GM19043 (cell line): ENCODE measurements around the gene RBM47.
"Not testable (repeated sequence)": the region's sequence is repeated elsewhere in the genome, so short reads cannot be mapped to it uniquely, and the experiment has no call there.

Experiments used
- ATAC-seq: cut with Tn5 transposase; IDR thresholded peaks from one replicate; pipeline ENCODE4 v1.9.1; 2021; ENCODE audit warnings: low read depth; ENCODE audit not compliant: unreplicated experiment

Gene RBM47

DNA sequence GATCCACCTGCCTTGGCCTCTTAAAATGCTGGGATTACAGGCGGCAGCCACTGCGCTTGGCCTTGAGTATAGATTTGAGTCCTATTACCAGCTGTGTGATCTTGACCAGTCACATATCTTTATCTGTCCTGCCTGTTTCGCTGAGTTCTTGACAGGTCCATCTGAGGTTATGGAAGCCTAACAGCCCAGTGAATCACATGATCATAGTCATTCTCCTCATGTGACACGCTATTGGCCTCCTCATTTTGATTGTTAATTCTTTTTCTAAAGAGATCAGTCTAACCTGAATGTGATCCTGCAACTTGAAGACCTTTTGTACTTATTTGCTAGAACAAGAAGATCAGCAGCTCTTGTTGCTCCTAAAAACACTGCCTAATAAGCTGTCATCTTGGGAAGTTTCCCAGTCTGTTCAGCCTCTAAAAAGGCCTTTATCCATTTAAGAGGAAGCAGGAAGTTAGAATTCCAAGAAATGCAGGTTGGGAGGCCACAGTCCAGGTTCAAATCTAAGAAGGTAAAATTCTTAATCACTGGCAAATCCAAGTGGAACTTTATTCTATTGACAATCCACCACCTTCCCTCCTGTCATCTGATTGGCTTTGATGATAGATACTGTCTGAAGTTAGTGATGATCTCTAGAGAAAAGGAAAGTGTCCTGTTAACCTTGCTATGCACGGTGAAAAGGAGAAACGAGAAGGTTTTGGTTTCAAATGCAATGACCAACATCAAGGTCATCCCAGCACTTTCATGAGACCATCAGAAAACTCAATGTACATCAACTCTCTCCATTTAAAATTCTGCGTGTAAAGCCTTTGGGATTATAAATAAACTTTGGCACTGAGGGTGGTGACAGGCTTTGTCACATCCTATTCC is 207.6 kb downstream of the RBM47 start:
- ATAC-seq: no peak

DNA sequence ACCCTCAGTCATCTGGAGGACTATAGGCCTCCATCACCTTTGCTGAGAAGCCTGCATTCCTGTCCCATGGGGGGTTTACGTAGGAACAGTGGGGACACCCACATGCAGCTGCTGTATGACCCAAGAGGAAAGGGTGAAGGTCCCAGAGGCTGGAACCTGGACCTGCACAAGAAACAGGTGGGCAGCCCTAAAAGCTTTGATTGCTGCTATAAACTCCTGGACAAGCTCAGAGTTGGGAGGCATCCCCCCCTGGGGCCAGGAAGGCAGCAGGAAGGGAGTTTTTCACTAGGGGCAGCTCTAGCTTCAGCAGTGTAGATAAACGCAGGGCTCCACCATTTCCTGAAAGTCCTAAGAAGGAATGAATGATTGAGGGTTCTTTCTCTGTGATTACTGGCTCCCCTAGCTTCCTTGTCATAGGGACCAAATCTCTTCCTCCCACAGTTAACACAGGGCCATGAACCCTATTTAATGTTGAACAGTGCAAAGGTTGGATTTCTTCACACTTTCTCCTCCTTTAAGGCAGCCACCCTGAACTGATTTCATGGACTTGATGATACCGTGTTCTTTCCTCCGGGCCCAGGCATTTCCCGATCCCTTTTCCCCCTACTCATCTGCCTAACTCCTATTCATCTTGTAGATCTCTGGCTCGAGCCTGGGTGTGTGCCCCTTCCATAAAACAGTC is 210.3 kb downstream of the RBM47 start:
- no peak for ATAC-seq

DNA sequence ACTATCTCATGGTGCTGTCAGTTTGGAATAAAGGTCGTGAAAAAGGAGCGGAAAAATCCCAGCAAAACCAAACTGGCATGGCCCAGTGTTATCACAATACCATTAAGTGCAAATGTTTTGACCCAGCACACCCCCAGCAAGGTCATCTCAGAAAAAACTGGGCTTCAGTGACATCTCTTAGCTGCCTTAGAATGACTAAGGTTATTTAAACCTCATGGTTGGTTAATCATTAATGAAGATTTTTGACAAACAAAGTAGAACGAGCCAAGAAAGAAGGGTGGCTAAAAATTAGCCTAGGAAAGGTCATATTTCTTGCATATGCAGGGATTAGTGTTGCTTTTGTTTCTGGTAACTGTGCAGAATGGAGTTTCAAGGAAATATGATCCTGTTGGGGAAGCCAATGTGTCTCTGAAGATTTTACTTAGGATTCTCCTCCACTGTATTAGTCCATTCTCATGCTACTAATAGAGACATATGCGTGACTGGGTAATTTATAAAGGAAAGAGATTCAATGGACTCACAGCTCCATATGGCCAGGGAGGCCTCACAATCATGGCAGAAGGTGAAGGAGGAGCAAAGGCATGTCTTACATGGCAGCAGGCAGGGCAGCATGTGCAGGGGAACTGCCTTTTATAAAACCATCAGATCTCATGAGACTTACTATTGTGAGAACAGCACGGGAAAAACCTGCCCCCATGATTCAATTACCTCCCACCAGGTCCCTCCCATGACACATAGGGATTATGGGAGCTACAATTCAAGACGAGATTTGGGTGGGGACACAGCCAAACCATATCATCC is 211.0 kb downstream of the RBM47 start:
- no peak for ATAC-seq

DNA sequence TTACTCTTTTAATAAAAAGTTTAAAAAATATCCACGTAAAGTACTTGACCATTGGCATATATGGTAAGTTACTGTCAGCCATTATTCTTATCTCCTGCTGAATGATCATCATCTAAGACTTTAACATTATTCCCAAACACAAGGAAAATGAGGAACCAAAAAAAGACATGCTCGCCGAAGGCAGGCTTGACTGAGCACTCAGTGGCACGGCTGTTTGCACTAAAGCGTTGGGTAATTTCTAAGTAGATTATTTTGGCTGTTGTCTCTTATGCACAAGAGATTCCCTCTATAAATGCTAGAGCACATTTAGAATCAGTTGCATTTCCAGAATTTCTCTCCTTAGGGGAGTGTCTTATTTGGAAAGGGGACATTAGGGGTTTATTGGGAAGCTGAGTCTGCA is 211.7 kb downstream of the RBM47 start:
- ATAC-seq: no peak

DNA sequence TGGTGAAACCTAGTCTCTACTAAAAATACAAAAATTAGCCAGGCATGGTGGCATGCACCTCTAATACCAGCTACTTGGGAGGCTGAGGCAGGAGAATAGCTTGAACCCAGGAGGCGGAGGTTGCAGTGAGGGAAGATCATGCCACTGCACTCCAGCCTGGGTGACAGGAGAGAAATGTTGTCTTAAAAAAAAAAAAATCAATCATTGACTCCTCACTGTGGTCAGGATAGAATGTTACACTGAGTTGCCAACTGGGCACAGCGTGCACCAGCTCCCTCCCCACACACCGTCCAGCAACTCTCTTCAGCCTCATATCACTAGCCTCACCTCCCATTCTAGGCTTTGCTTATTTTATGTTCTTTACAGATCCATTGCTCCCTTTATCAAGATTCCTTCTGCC is 215.0 kb downstream of the RBM47 start:
- no peak for ATAC-seq

DNA sequence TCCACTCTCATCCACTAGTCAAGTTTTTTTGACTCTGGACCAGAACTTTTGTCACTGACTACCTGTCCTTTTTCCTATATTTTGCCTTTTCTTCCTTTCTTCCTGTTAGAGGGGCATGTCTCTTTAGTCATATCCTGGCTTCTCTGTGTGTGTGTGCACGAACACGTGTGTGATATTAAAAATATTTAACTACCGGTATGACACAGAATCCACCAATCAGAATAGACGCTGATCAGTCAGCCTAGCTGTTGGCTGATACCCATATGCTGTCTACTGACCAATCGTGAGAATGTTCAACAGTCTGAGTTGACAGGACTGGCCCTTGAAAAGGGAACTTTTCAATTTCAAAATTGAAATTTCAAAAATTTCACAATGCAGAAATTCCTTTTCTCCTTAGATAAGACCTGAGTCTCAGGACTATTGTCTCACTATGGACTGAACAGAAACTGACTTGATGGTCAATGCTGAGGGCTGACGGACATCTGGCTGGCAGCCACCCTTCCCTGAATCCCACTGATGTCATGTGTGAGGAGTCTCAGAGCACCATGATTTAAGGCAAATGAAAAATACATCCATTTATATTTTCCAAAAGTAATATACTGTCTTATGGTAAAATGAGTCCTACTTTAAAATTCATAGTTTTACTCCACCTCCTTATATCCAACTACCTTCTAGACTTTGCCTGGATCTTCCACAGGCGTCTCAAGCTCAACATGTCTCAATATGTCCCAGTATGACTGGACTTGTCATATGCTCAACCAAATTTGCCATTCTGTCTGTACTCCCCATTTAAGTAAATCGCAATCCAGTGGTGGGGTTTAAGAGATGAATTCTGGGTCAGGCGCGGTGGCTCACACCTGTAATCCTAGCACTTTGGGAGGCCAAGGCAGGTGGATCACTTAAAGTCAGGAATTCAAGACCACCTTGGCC is 216.5 kb downstream of the RBM47 start:
- ATAC-seq: no peak

DNA sequence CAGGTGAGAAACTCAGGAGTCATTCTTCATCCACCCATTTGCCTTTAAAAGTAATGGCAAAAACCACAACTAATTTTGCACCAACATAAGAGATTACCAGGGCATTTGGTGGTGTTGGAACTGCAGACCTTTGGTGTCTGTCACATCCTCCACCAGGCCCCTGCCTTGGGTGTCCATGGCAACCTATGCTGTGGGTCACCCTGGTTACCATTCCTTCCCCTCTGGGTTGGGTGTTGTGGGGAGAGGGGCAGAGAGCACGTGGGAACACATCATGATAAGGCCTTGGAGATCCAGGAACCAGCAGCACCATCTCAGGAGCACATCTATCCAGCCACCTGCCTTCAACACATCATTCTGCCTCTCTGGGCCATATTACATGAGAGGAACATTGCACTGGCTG is 217.3 kb downstream of the RBM47 start:
- no peak for ATAC-seq

DNA sequence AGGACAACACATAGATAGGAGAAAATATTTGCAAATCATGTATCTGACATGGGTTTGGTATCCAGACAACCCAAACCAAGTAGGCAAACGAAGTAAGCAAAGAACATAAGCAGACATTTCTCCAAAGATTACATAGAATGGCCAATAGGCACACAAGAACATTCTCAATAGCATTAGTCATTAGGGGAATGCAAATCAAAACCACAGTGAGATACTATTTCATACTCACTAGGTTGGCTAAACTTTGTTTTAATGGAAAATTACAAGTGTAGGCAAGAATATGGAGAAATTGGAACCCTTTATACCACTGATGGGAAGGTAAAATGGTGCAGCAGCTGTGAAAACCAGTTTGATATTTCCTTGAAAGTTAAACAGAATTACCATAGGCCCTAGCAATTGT is 219.8 kb downstream of the RBM47 start:
- ATAC-seq: no peak

DNA sequence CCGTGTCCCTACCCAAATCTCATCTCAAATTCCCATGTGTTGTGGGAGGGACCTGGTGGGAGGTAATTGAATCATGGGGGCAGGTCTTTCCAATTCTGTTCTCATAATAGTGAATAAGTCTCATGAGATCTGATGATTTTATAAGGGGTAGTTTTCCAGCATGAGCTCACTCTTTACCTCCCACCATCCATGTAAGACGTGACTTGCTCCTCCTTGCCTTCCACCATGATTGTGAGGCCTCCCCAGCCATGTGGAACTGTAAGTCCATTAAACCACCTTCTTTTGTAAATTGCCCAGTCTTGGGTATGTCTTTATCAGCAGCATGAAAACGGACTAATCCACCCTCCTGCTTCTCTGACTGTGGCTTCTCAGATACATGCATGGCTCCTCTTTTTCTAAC is 222.2 kb downstream of the RBM47 start:
- not testable (repeated sequence) for ATAC-seq

DNA sequence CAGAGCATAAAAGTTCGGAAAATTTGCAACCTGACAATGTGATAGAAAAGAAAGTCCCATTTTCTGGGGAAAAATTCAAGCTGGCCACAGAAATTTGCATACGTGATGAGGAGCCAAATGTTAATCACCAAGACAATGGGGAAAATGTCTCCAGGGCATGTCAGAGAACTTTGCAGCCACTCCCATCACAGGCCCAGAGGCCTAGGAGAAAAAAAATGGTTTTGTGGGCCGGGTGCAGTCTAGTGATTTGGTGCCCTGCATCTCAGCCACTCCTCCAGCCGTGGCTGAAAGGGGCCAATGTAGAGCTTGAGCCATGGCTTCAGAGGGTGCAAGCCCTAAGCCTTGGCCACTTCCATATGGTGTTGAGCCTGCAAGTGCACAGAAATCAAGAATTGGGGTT is 223.3 kb downstream of the RBM47 start:
- no peak for ATAC-seq

DNA sequence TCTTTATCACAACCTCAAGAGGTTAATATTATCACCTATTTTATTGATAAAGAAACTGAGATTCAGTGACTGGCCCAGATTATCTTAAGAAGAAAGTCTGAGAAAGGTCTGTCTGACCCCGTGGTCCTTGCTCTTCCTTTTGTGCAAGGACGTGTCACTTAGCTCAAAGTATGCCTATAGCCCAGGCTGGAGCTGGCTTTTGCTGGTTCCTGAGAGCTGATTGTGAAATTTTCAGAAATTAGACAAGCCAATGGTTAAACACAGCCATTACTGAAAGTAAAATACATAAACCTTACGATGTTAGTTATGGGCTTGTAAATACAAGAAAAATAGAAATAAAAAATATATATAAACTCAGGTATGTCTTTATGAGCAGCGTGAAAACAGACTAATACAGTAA is 224.5 kb downstream of the RBM47 start:
- no peak for ATAC-seq

DNA sequence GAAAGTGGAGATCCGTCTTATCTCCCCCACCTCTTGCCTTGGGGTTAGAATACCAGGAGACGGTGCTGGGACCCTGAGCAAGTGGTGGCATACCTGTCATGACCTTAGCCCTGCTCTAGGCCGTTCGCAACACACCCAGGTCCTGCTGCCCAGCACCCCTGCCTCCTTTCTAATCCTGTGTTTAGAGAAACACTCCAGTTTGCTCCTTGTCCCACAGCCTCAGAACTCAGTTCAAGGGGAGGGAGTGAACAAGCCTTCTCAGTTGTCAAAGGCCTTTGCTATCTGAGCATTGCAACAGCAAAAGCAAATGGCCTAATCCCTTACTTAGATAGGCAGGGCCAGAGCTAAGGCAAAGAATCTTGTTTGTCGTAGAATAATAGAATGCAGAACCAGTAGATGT is 226.6 kb downstream of the RBM47 start:
- no peak for ATAC-seq

DNA sequence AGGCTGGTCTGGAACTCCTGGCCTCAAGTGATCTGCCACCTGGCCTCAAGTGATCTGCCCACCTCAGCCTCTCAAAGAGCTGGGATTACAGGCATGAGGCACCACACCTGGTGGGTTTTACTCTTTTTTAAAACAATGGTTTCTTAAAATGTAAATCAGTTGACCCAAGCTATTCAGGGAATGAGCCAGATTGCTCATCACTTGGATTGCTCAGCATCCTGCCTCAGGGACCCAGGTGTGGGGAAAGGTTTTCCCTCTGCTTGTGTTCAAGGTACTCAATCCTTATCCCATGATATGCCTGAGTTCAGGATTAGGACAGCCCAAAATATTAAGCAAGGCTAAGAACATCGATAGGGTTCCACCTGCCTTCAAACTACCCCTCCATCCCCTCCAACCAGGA is 227.1 kb downstream of the RBM47 start:
- no peak for ATAC-seq

DNA sequence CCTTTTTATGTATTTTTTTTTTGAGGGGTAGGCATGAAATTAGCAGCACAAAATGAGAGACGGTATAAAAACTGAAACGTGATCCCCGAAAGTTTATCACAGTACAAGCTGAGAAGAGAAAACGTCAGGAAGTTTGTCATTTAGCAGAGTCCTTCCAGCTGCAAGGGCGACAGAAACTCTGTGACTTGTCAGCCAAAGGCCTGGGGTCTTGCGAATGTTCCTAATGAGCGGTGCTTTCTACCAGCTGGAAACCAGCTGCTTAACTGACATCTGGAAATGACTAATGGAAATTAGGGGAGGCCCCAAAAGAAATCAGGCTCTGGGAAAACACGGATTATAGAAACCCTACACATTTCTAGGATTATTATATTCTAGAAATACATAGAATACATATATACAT is 228.0 kb downstream of the RBM47 start:
- ATAC-seq: no peak

DNA sequence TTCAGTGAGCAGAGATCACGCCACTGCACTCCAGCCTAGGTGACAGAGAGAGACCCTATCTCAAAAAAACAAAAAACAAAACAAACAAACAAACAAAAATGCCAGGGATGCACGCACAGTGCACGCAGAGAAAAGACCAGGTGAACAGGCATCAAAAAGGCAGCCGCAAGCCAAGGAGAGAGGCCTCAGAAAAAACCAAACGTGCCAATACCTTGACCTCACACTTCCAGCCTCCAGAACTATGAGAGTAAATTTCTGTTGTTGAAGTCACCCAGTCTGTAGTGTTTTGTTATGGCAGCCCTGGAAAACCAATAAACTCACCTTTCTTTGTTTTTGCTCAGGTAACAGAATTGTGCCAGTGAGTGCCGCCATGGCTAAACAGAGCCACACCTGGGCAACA is 228.6 kb downstream of the RBM47 start:
- no peak for ATAC-seq

DNA sequence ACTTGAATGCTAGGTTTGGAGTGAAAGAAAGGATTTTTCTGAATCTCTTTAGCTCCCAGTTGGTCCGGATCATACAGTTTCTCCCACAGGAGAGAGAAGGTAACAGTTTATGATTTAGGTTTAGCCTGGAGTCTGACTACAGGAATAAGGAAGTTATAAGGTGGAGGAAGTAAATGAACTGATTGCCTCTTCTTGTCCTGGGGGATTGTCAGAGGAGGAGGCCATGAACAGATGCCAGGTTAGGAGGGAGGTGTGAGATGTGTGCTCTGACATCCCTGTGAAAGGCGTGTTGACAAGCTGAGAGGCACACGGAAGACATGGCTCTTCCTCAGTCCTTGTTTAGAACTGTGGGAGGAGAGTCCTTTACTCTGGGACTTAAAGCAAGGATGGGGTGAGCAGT is 230.1 kb downstream of the RBM47 start:
- ATAC-seq: no peak

DNA sequence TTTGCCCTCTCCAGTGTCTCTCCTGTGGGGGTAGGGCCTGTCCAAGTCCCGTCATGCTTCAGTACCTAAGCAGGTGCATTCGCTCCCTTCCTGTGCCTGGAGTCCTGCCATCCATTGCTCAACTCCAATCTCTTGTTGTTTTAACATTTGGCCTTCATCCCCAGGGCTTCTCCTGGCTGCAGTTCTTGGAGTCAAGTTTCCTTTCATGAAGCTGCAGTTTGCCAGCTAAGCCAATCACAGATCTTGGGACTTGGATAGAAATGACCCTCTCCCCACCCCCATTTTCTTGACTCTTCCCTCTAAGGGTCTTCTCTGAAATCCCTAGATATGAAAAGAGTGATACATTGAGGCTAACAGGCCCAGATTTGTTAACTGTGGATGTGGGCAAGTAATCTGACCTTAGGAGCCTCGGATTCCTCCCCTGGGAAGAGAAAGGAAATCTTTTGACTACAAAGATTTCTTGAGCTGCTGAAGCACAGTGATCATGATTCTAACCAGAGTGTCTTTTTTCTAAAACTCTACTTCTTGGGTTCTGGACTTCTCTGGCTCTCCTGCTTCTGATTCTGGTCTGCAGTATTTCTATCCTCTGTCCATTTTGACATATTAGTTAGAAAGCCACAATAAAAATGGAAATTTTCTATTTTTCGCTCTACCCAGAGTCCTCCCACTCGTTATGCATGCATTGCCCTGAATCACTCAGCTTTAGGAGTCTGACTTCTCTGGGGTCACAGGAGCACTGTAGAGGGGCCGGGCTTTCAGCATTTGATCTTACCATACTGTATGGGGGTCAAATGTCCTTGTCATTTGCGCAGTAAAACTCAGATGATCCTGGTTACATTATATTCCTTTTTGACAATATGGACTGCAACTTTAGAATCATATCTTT is 233.5 kb downstream of the RBM47 start:
- ATAC-seq: no peak

DNA sequence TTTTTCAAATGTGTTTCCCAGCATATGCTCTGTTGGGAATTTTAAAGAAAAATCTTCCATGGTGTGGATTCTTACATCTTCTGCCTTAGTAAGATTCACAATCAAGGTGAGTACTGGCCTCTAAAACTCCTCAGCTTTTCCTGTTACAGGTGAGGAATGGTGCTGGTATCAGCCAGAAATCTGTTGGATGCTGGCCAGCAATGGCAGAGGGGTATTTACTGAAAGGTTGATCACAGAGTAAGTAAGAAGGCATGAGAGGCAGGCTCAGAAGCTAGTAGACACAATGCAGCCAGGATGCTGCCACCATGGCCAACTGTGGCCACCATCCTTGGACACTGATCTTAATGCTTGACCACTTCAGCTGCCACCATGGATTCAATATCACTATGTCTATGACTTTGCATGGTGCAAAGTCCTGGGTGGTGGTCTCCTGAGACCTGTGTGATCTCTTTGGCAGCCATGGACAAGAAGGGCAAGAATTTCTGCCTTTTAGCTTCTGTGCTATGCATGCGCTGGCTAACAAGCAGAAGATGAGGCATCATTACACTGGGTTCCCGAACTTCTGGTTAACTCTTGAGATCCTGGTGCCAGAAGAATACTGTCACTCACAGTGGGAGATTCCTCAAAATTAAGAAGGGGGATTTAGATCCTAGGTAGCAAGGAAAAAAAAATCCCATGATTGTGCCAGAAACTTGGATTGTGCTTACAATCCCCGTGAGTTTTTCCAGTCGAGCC is 234.3 kb downstream of the RBM47 start:
- ATAC-seq: no peak

DNA sequence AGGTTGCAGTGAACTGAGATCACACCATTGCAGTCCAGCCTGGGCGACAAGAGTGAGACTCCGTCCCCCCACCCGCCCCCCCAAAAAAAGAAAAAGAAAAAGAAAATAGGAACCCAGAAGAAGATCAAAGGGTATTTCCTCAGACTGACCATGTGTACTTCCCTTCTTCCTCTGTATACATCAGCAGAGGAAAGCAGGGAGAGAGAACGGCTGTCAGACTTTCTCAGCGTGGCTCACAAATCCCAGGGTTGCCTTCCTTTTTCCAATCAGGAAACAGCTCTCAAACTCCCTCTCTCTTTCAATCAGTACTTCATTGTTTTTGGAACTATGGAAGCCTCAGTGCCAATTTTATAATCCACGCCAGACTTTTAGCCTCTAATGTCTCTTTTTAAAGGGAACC is 235.4 kb downstream of the RBM47 start:
- no peak for ATAC-seq
